Measurements from ENCODE around the gene BID. TPM values are rescaled to one million over a fixed set of nuclear protein-coding genes. Genes with fewer than 3 reads are reported as not detected.

Gene BID
- total RNA-seq, 1 experiment from 2014 or later = 66.7 TPM

DNA sequence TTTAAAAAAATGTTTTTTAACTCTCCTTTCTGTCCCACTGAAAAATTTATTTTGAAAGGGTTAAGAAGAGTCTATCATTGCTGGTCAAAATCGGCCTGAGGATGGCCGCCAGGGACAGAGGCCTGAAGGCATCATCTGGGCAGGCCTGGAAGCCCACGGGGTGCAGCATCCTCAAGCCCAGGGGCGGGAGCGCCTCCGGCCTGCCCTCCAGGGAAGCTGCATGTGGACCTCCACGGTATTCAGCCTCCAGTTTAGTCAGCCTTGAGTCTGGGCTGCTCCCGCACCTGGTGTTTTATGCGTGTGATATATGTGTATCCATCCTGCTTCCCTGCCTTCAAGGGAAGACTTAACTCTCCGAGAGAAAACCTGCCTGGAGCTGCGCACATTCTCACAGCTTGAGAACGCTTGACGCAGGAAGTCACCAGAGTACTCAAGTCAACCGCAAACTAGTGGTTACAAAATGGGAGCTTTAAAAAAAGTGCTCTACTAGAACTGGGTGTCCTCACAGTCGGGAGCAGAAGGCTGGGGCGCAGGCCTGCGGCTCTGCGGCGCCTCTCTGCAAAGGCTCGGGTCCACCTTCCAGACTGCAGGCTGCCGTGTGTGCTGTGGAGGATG lies 13.6 kb upstream of the BID start:
- no peaks in the 10 kb centered on the region for H3K9me3 ChIP-seq (ENCODE audit: control insufficient read depth, insufficient read depth, low read depth, low read length)
- no TSS peak for BruUV-seq (replicated peaks)
- CTCF ChIA-PET = no interaction called here
- H3K4me3 ChIP-seq (ENCODE audit: low read depth in 2 of 2, low read length in 2 of 2) = no peak overlapping the region
- in situ Hi-C loops (cut with HindIII; ENCODE audit: low pct_unique_long_range_greater_than_20kb, low sequenced_read_pairs) (no loop called here), intact Hi-C loops (cut with micrococcal nuclease; ENCODE audit: unreplicated experiment) (no loop called here)
- H3K27me3 ChIP-seq (ENCODE audit: control insufficient read depth, insufficient read depth, low read length) = no peaks in the 10 kb centered on the region
- no peaks in the 10 kb centered on the region for H3K36me3 ChIP-seq (ENCODE audit: control insufficient read depth, insufficient read depth, low read length)
- DNase-seq (ENCODE audit: low read depth, low spot score) (no peak), ATAC-seq (no peak)
- H3K27ac ChIP-seq (ENCODE audit: low read length) = no peak overlapping the region
- H3K4me1 ChIP-seq (ENCODE audit: control insufficient read depth, insufficient read depth, low read length) = no peaks in the 10 kb centered on the region
- TF ChIP-seq POLR2AphosphoS5 (IDR thresholded peaks at IDR 0.05; ENCODE audit: low read depth, low read length) (no peak), TCF7L2 (IDR thresholded peaks at IDR 0.05; ENCODE audit: low read depth, low read length) (no peak), SIN3A (IDR thresholded peaks at IDR 0.05; ENCODE audit: borderline replicate concordance, insufficient read depth, low read depth, low read length) (no peak)
- TF ChIP-seq, protein P1, sequence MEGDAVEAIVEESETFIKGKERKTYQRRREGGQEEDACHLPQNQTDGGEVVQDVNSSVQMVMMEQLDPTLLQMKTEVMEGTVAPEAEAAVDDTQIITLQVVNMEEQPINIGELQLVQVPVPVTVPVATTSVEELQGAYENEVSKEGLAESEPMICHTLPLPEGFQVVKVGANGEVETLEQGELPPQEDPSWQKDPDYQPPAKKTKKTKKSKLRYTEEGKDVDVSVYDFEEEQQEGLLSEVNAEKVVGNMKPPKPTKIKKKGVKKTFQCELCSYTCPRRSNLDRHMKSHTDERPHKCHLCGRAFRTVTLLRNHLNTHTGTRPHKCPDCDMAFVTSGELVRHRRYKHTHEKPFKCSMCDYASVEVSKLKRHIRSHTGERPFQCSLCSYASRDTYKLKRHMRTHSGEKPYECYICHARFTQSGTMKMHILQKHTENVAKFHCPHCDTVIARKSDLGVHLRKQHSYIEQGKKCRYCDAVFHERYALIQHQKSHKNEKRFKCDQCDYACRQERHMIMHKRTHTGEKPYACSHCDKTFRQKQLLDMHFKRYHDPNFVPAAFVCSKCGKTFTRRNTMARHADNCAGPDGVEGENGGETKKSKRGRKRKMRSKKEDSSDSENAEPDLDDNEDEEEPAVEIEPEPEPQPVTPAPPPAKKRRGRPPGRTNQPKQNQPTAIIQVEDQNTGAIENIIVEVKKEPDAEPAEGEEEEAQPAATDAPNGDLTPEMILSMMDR (IDR thresholded peaks at IDR 0.05) = no peak
- TF ChIP-seq, protein P2, sequence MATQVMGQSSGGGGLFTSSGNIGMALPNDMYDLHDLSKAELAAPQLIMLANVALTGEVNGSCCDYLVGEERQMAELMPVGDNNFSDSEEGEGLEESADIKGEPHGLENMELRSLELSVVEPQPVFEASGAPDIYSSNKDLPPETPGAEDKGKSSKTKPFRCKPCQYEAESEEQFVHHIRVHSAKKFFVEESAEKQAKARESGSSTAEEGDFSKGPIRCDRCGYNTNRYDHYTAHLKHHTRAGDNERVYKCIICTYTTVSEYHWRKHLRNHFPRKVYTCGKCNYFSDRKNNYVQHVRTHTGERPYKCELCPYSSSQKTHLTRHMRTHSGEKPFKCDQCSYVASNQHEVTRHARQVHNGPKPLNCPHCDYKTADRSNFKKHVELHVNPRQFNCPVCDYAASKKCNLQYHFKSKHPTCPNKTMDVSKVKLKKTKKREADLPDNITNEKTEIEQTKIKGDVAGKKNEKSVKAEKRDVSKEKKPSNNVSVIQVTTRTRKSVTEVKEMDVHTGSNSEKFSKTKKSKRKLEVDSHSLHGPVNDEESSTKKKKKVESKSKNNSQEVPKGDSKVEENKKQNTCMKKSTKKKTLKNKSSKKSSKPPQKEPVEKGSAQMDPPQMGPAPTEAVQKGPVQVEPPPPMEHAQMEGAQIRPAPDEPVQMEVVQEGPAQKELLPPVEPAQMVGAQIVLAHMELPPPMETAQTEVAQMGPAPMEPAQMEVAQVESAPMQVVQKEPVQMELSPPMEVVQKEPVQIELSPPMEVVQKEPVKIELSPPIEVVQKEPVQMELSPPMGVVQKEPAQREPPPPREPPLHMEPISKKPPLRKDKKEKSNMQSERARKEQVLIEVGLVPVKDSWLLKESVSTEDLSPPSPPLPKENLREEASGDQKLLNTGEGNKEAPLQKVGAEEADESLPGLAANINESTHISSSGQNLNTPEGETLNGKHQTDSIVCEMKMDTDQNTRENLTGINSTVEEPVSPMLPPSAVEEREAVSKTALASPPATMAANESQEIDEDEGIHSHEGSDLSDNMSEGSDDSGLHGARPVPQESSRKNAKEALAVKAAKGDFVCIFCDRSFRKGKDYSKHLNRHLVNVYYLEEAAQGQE (IDR thresholded peaks at IDR 0.05; ENCODE audit: insufficient read depth in 1 of 2, low read depth in 2 of 2, low read length in 1 of 2) = no peak
- POLR2A ChIA-PET = no interaction called here

DNA sequence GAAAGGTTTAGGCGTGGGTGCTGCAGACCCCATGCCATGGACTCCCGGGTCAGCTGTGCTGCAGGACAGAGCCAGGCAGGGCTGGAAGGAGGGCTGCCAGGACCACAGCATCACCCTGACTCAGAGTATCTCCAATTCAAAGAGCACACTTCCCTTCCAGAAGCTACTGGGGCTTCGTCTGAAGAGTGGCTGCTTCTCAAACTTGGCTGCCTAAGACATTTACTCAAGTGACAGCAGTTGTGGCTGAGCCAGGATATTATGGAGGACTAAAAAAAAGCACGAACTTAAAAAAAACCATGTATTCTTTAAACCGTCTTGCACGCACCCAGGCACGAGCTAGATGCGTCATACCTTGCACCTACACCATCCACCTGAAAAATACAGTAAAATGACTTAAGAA lies 13.0 kb upstream of the BID start:
- ATAC-seq (no peak), DNase-seq (ENCODE audit: low read depth, low spot score) (no peak)
- no TSS peak for BruUV-seq (replicated peaks)
- TF ChIP-seq, protein P1 (IDR thresholded peaks at IDR 0.05) = no peak
- TF ChIP-seq POLR2AphosphoS5 (IDR thresholded peaks at IDR 0.05; ENCODE audit: low read depth, low read length) = no peak
- no peak for TF ChIP-seq TCF7L2 (IDR thresholded peaks at IDR 0.05; ENCODE audit: low read depth, low read length)
- TF ChIP-seq, protein P2 (IDR thresholded peaks at IDR 0.05; ENCODE audit: insufficient read depth in 1 of 2, low read depth in 2 of 2, low read length in 1 of 2) = no peak
- TF ChIP-seq SIN3A (IDR thresholded peaks at IDR 0.05; ENCODE audit: borderline replicate concordance, insufficient read depth, low read depth, low read length) = no peak
- Histone ChIP-seq H3K4me1 (ENCODE audit: control insufficient read depth, insufficient read depth, low read length) (no peaks in the 10 kb centered on the region), H3K27ac (ENCODE audit: low read length) (no peak overlapping the region), H3K27me3 (ENCODE audit: control insufficient read depth, insufficient read depth, low read length) (no peaks in the 10 kb centered on the region), H3K4me3 (ENCODE audit: low read depth in 2 of 2, low read length in 2 of 2) (no peak overlapping the region), H3K36me3 (ENCODE audit: control insufficient read depth, insufficient read depth, low read length) (no peaks in the 10 kb centered on the region), H3K9me3 (ENCODE audit: control insufficient read depth, insufficient read depth, low read depth, low read length) (no peaks in the 10 kb centered on the region)
- POLR2A ChIA-PET = no interaction called here
- CTCF ChIA-PET = no interaction called here
- in situ Hi-C loops (cut with HindIII; ENCODE audit: low pct_unique_long_range_greater_than_20kb, low sequenced_read_pairs) = no loop called here
- intact Hi-C loops (cut with micrococcal nuclease; ENCODE audit: unreplicated experiment) = no loop called here
